Measurements from ENCODE around the gene NRROS. TPM values are rescaled to one million over a fixed set of nuclear protein-coding genes. Genes with fewer than 3 reads are reported as not detected.

The NRROS gene
- polyA plus RNA-seq, 2 of the 4 experiments (the other 2 are of a cell fraction), result not detected

- H3K9me3 ChIP-seq, result no peaks in the 10 kb centered on the region
- FAIRE-seq (no peak), DNase-seq (ENCODE audit: low read depth in 1 of 2, low spot score in 1 of 2) (no peak), ATAC-seq (no peak)
- WGBS (ENCODE audit: missing lambda C conversion rate), result 54% methylated on average over 7 of the region's 9 CpGs
- ChIA-PET POLR2A (interaction anchor here (1.7 kb wide), 1 partner anchor 10 kb away, joined by 4 read pairs; no protein-coding TSS in a partner anchor), CTCF (no interaction called here)
- H3K4me1 ChIP-seq, result no peaks in the 10 kb centered on the region
- H3K27ac ChIP-seq, result no peak overlapping the region
- H3K4me3 ChIP-seq, result no peak overlapping the region
- H3K4me2 ChIP-seq, result no peak overlapping the region
- TF ChIP-seq, protein P1, sequence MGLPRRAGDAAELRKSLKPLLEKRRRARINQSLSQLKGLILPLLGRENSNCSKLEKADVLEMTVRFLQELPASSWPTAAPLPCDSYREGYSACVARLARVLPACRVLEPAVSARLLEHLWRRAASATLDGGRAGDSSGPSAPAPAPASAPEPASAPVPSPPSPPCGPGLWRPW (IDR thresholded peaks at IDR 0.05), result no peak
- TF ChIP-seq SREBF2 (IDR thresholded peaks at IDR 0.05), result no peak
- TF ChIP-seq CHD4 (IDR thresholded peaks at IDR 0.05; ENCODE audit: borderline replicate concordance), result no peak
- no peak for TF ChIP-seq ZNF302 (CRISPR knock-in tag; IDR thresholded peaks at IDR 0.05)
- TF ChIP-seq CBX2 (IDR thresholded peaks at IDR 0.05; ENCODE audit: borderline replicate concordance, low read depth), result no peak
- TF ChIP-seq ZFP36 (IDR thresholded peaks at IDR 0.05; ENCODE audit: borderline replicate concordance, partially characterized antibody), result no peak
- TF ChIP-seq, protein P2, sequence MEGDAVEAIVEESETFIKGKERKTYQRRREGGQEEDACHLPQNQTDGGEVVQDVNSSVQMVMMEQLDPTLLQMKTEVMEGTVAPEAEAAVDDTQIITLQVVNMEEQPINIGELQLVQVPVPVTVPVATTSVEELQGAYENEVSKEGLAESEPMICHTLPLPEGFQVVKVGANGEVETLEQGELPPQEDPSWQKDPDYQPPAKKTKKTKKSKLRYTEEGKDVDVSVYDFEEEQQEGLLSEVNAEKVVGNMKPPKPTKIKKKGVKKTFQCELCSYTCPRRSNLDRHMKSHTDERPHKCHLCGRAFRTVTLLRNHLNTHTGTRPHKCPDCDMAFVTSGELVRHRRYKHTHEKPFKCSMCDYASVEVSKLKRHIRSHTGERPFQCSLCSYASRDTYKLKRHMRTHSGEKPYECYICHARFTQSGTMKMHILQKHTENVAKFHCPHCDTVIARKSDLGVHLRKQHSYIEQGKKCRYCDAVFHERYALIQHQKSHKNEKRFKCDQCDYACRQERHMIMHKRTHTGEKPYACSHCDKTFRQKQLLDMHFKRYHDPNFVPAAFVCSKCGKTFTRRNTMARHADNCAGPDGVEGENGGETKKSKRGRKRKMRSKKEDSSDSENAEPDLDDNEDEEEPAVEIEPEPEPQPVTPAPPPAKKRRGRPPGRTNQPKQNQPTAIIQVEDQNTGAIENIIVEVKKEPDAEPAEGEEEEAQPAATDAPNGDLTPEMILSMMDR (IDR thresholded peaks at IDR 0.05), result no peak
- TF ChIP-seq KDM1A (IDR thresholded peaks at IDR 0.05; ENCODE audit: low read depth), result no peak
- TF ChIP-seq NPAS2 (CRISPR knock-in tag; IDR thresholded peaks at IDR 0.05; ENCODE audit: borderline replicate concordance), result no peak
- no peak for TF ChIP-seq TFCP2L1 (CRISPR knock-in tag; IDR thresholded peaks at IDR 0.05)
- TF ChIP-seq, protein P3, sequence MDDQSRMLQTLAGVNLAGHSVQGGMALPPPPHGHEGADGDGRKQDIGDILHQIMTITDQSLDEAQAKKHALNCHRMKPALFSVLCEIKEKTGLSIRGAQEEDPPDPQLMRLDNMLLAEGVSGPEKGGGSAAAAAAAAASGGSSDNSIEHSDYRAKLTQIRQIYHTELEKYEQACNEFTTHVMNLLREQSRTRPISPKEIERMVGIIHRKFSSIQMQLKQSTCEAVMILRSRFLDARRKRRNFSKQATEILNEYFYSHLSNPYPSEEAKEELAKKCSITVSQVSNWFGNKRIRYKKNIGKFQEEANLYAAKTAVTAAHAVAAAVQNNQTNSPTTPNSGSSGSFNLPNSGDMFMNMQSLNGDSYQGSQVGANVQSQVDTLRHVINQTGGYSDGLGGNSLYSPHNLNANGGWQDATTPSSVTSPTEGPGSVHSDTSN (IDR thresholded peaks at IDR 0.05), result no peak
Measured at GRCh38 chr3:196641333-196642054, 2.0 kb downstream of the NRROS start.

DNA sequence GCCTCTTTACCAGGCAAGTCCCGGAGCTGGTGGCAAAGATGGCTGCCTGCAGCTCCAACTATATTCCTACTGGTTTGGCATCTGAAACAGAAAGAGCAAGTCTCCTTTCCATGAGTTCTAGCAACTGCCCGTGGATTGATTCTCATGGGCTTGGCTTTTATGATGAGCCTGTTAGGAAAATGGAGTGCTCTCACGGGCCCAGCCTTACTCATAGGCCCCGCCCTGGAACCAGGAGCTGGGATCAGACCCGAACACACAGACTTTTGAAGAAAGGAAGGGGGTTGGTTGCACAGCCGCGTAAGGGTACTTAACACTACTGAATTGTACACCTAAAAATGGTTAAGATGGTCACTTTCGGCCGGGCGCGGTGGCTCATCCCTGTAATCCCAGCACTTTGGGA, 2.9 kb downstream of the NRROS start:
- no peaks in the 10 kb centered on the region for H3K4me1 ChIP-seq
- no peak overlapping the region for H3K4me2 ChIP-seq
- no peak for ATAC-seq
- no peak overlapping the region for H3K4me3 ChIP-seq
- no peak overlapping the region for H3K27ac ChIP-seq
- WGBS (ENCODE audit: missing lambda C conversion rate), result 92% methylated on average over 11 of the region's 11 CpGs
- DNase-seq (ENCODE audit: low read depth in 1 of 2, low spot score in 1 of 2), result no peak
- FAIRE-seq, result no peak
- H3K9me3 ChIP-seq, result no peaks in the 10 kb centered on the region
- no peak for TF ChIP-seq TFCP2L1 (CRISPR knock-in tag; IDR thresholded peaks at IDR 0.05)
- TF ChIP-seq MAFK (IDR thresholded peaks at IDR 0.05; ENCODE audit: partially characterized antibody), result no peak
- no peak for TF ChIP-seq RNF2 (IDR thresholded peaks at IDR 0.05; ENCODE audit: borderline replicate concordance, low read depth)
- no peak for TF ChIP-seq NR3C1 (IDR thresholded peaks at IDR 0.05)
- TF ChIP-seq HOXB5 (CRISPR knock-in tag; IDR thresholded peaks at IDR 0.05), result no peak
- TF ChIP-seq, protein P4, sequence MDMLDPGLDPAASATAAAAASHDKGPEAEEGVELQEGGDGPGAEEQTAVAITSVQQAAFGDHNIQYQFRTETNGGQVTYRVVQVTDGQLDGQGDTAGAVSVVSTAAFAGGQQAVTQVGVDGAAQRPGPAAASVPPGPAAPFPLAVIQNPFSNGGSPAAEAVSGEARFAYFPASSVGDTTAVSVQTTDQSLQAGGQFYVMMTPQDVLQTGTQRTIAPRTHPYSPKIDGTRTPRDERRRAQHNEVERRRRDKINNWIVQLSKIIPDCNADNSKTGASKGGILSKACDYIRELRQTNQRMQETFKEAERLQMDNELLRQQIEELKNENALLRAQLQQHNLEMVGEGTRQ (IDR thresholded peaks at IDR 0.05), result no peak
- no peak for TF ChIP-seq HDAC2 (IDR thresholded peaks at IDR 0.05)
- no peak for TF ChIP-seq POLR2A (IDR thresholded peaks at IDR 0.05; ENCODE audit: low read length)
- no peak for TF ChIP-seq KDM5A (IDR thresholded peaks at IDR 0.05)
- TF ChIP-seq CEBPB (IDR thresholded peaks at IDR 0.05), result no peak
- TF ChIP-seq KDM1A (IDR thresholded peaks at IDR 0.05; ENCODE audit: low read depth), result no peak
- TF ChIP-seq, protein P1 (IDR thresholded peaks at IDR 0.05), result no peak
- no peak for TF ChIP-seq MYC (IDR thresholded peaks at IDR 0.05; ENCODE audit: borderline replicate concordance, low read length)
- no peak for TF ChIP-seq REST (IDR thresholded peaks at IDR 0.05)
- TF ChIP-seq RFX5 (IDR thresholded peaks at IDR 0.05), result no peak
- no peak for TF ChIP-seq RAD21 (conservative IDR thresholded peaks at IDR 0.05 in 1 of 2, IDR thresholded peaks at IDR 0.05 in 1 of 2)
- CTCF ChIA-PET, result no interaction called here
- POLR2A ChIA-PET, result interaction anchor here (0.6 kb wide), 1 partner anchor 98 kb away, joined by 3 read pairs; no protein-coding TSS in a partner anchor

Data from A549 (cell line).